NCI-H1694 treated with DMSO at 0.1 percent for 48 hours (cell line): ENCODE results near the gene GJC2.

Experiments
- DNase-seq: peaks from one replicate; lab custom pipeline; 2025; lab: John Stamatoyannopoulos, UW

GJC2 gene

GRCh38 chr1:228194921-228195812, 45.4 kb downstream of the GJC2 start:
- no peak for DNase-seq

- no peak for DNase-seq
These were observed 47.9 kb downstream of the GJC2 start for GRCh38 chr1:228197555-228198147.

- DNase-seq, result no peak
These were observed 49.4 kb downstream of the GJC2 start for GRCh38 chr1:228198977-228199590.

GRCh38 chr1:228204958-228205357, 55.2 kb downstream of the GJC2 start:
- no peak for DNase-seq

GRCh38 chr1:228205526-228206436, 56.1 kb downstream of the GJC2 start:
- DNase-seq, result no peak

- no peak for DNase-seq
These were observed 57.0 kb downstream of the GJC2 start for GRCh38 chr1:228206582-228207351.

GRCh38 chr1:228207381-228207810, 57.7 kb downstream of the GJC2 start:
- no peak for DNase-seq

GRCh38 chr1:228207851-228208821, 58.4 kb downstream of the GJC2 start, which contains the start of gene OBSCN:
Gene OBSCN, plus strand, starts transcription at chr1:228208044. Its CDS starts 3,740 bp downstream, at chr1:228211784.
- no peak for DNase-seq

- DNase-seq, result no peak
These were observed 59.3 kb downstream of the GJC2 start for GRCh38 chr1:228208831-228209551.
